Esophagus squamous epithelium (tissue), 4 donors: ENCODE data around the gene RNF150.

Experiments
- CTCF ChIP-seq, 6 experiments: fragments of 450-650 bp in 4 of 6; fragments of 200-600 bp in 2 of 6; sonication (generic) in 2 of 6; IDR thresholded peaks; one replicate each; pipeline ENCODE4 v1.5.1; 2016 to 2019; ENCODE audit warnings: antibody characterized with exemption in 6 of 6, mild to moderate bottlenecking in 4 of 6, moderate library complexity in 4 of 6
- POLR2A ChIP-seq, 4 donors: fragments of 450-650 bp; IDR thresholded peaks; one replicate each; pipeline ENCODE4 v1.6.1; 2017; ENCODE audit warnings: antibody characterized with exemption in 4 of 4, mild to moderate bottlenecking in 4 of 4, moderate library complexity in 3 of 4

- no peak for TF ChIP-seq CTCF (IDR thresholded peaks at IDR 0.05)
- no peak for TF ChIP-seq POLR2A (IDR thresholded peaks at IDR 0.05)
Observed at GRCh38 chr4:141045848-141046247, 87.4 kb downstream of the RNF150 start.
